ENCODE results near the gene CREB3L4.

The CREB3L4 gene

DNA sequence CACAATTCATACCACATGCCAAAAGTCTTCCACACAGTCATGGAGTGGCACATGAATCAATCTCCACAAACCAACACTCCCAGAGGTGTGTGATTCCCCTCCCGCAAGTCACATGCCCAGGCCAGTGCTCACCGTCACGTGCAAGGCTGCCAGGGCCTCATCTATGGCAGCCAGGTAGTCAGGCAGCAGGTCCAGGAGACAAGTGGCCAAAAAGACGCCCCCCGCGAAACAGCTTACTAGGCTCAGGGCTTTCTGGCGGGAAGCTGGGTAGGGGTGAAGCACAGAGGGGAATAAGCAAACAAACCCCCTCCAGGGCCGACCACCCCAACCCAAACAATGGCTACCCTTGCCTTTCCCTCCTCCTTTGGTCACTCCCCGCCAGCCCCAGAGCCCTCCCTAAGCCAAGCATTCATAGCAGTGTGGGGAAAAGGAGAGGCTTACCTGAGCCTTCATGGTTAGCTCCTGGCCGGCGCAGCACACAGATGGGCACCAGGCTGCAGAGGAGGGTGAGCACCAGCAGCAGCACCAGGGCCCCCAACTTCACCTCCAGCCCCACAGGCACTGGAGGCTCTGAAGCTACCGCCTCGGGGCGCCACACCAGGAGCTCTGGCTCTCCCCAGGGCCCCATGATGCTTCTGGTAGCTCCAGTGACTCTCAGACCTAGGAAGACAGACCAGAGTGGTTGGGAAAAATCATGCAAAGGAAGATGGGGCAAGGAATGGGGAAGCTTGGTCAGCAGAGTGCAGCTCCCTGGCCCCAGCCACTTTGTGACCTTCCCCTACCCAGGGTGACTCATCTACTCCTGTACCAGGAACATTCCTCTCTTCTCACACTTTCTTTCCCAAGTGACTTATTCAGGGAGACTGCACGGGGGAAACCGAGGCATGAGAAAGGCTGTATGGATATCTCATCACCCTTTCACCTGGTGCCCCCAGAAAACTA is 5.3 kb upstream of the CREB3L4 start:
- DNase-seq (ENCODE audit: insufficient read length) (no peak), FAIRE-seq (peak; percentile 44)
- TF ChIP-seq TAF1 (IDR thresholded peaks at IDR 0.05; ENCODE audit: borderline replicate concordance, low read depth, low read length) (no peak), POLR2AphosphoS5 (IDR thresholded peaks at IDR 0.05; ENCODE audit: low read depth, low read length) (no peak), POLR2A (IDR thresholded peaks at IDR 0.05; ENCODE audit: low read depth, low read length) (0 out of 2 replicates have a peak, but pooled peaks have one; percentile 19)

DNA sequence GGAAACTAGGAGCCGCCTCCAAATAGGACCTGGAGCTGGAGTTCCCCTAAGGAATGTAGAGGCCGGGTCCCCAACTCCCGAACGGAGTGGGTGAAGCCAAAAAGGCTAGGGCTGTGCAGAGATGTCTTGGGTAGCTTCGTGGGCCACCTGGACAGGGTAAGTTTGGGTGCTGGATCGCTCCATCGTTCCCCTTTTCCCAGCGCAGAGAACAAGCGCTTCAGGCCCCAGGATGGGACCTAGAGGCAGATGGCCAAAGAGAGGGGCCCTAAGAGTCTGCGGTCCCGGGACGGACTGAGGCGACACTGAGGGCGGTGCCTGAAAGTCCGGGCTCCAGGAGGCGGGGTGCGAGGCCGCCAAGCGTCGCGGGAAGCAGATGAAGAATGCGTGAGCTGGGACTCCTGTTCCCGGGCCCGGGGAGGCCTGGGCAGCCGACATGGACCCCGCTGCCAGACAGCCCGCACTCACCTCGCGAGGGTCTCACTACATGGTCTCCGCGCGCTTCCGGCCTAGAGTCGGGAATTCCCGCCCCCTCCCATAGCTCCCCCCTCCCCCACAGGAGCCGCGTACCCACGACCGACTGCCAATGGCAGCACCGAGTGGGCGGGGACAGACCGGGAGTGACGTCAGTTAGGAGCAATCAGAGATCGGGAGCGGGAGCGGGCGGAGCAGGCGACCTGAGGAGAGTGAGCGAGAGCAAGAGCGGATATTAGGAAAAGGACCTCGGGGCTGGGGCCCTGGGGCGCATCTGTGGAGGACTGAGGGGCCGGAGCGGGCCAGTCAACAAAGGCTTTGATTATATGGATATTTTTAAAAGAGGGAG is 4.5 kb upstream of the CREB3L4 start, which contains the start of gene SLC39A1:
Gene SLC39A1 (minus strand): TSS at position 508 of the 820 bp plus-strand sequence. CDS start 822 bp downstream, outside the sequence.
- DNase-seq (ENCODE audit: insufficient read length) (peak; percentile 90), FAIRE-seq (peak; percentile 91)
- TF ChIP-seq POLR2AphosphoS5 (IDR thresholded peaks at IDR 0.05; ENCODE audit: low read depth, low read length) (no peak; the same call in none of the 2 replicates), POLR2A (IDR thresholded peaks at IDR 0.05; ENCODE audit: low read depth, low read length) (peak; percentile 81), TAF1 (IDR thresholded peaks at IDR 0.05; ENCODE audit: borderline replicate concordance, low read depth, low read length) (peak; percentile 51; the same call in 1 of the 2 replicates)

DNA sequence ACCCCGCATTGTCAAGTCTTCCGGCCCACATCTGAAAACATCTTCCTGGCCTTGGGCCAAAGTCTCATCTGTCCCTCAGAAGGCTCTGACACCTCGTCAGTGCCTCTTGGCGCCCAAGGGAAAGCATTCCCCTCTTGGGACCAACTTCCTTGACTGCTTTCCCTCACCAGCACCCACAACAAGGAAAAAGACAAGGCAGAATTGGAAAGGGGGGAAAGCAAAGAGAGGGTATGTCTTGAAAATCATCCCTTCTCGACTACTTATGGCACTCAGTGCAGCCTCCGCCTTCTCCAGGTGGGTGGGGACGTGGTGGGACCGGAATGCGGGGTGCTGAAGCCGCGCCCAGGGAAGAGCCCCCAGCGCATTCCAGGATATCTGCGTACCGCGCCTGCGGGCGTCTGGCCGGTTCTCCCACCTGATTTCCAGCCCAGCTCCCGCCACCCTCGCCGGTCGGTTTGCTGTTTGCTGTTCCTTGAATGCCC is 3.8 kb upstream of the CREB3L4 start:
- TF ChIP-seq POLR2A (IDR thresholded peaks at IDR 0.05; ENCODE audit: low read depth, low read length) = no peak
- TF ChIP-seq TAF1 (IDR thresholded peaks at IDR 0.05; ENCODE audit: borderline replicate concordance, low read depth, low read length) = no peak
- no peak for TF ChIP-seq POLR2AphosphoS5 (IDR thresholded peaks at IDR 0.05; ENCODE audit: low read depth, low read length)
- FAIRE-seq (no peak), DNase-seq (ENCODE audit: insufficient read length) (no peak)

DNA sequence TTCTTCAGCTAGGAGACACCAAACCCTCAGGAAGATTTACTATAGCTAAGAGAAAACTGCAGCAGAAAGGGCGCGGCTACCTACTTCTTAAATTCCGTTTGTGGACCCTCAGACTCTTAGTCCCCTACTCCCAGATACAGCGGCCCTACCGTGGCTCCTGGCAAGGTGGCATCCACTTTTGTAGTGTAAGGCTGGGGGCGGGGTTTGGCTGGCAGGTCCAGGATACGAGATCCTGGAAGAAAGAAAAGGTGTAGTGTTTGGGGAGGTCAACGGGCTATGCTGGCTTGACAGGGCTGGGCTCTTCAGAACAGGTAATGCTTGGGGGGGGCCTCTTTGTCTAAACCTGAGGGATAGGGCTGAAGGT is 280 bp downstream of the CREB3L4 start:
- peak; percentile 10; the same call in 1 of the 2 replicates for TF ChIP-seq POLR2A (IDR thresholded peaks at IDR 0.05; ENCODE audit: low read depth, low read length)
- no peak for TF ChIP-seq POLR2AphosphoS5 (IDR thresholded peaks at IDR 0.05; ENCODE audit: low read depth, low read length)
- no peak for TF ChIP-seq TAF1 (IDR thresholded peaks at IDR 0.05; ENCODE audit: borderline replicate concordance, low read depth, low read length)
- FAIRE-seq = no peak
- DNase-seq (ENCODE audit: insufficient read length) = no peak

DNA sequence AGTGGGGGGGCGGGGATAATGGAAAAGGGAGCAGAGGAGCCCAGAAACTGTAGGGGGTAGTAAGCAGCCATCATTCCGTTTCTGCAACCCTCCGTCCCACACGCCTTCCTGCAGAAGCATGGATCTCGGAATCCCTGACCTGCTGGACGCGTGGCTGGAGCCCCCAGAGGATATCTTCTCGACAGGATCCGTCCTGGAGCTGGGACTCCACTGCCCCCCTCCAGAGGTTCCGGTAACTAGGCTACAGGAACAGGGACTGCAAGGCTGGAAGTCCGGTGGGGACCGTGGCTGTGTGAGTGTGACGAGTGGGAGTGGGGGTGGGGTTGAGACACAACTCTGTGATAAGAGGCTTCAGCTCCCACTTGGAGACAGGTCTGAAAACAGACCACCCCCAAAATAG is 706 bp downstream of the CREB3L4 start:
- no peak for FAIRE-seq
- no peak for TF ChIP-seq POLR2AphosphoS5 (IDR thresholded peaks at IDR 0.05; ENCODE audit: low read depth, low read length)
- no peak for TF ChIP-seq POLR2A (IDR thresholded peaks at IDR 0.05; ENCODE audit: low read depth, low read length)
- TF ChIP-seq TAF1 (IDR thresholded peaks at IDR 0.05; ENCODE audit: borderline replicate concordance, low read depth, low read length) = no peak
- DNase-seq (ENCODE audit: insufficient read length) = no peak

DNA sequence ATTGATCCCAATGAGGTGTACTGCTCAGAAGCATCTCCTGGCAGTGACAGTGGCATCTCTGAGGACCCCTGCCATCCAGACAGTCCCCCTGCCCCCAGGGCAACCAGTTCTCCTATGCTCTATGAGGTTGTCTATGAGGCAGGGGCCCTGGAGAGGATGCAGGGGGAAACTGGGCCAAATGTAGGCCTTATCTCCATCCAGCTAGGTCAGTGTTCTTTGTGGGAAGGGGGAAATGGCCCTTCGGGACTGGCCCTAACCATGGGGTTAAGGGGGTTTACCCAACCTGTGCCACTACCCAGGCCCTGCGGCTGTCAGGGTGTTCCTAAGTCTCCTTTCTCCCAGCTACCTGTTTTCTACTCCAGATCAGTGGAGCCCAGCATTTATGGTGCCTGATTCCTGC is 1.3 kb downstream of the CREB3L4 start:
- FAIRE-seq (no peak), DNase-seq (ENCODE audit: insufficient read length) (no peak)
- TF ChIP-seq TAF1 (IDR thresholded peaks at IDR 0.05; ENCODE audit: borderline replicate concordance, low read depth, low read length) (no peak), POLR2AphosphoS5 (IDR thresholded peaks at IDR 0.05; ENCODE audit: low read depth, low read length) (no peak), POLR2A (IDR thresholded peaks at IDR 0.05; ENCODE audit: low read depth, low read length) (no peak)

DNA sequence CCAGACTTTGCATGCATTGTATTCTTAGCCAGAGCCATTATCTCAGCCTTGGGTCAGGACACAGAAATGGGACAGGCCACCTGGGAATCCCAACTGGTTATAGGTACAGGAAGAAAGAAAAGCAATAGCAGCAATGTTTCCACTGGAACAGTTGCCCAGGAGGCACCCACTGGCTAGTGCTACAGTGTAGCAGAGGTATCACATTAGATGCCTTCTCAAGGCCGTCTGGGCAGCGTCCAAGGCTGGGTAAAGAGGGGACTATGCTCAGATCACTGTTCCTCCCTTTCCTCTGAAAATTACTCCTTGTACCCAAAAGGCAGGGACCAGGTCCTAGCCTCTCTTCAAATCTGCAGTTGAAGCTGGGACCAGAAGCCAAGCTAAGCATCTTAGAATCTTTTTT is 2.6 kb downstream of the CREB3L4 start:
- no peak for DNase-seq (ENCODE audit: insufficient read length)
- no peak for FAIRE-seq
- TF ChIP-seq TAF1 (IDR thresholded peaks at IDR 0.05; ENCODE audit: borderline replicate concordance, low read depth, low read length) (no peak), POLR2AphosphoS5 (IDR thresholded peaks at IDR 0.05; ENCODE audit: low read depth, low read length) (no peak), POLR2A (IDR thresholded peaks at IDR 0.05; ENCODE audit: low read depth, low read length) (no peak)

DNA sequence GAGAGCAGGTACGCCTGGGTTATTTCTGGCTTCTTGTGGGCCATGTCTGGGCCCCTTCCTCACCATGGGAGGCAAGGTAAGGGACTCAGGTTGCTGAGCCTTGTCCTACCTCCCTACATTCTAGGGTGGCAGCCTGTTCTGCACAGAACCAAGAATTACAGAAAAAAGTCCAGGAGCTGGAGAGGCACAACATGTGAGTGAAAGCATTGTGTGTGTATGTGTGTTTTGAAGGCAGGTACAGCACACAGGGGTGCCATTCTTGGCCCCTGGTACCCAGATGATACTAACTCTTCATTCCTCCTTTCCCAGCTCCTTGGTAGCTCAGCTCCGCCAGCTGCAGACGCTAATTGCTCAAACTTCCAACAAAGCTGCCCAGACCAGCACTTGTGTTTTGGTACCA is 5.4 kb downstream of the CREB3L4 start:
- FAIRE-seq = no peak
- TF ChIP-seq POLR2AphosphoS5 (IDR thresholded peaks at IDR 0.05; ENCODE audit: low read depth, low read length) = peak; percentile 42; the same call in 1 of the 2 replicates
- no peak for TF ChIP-seq TAF1 (IDR thresholded peaks at IDR 0.05; ENCODE audit: borderline replicate concordance, low read depth, low read length)
- DNase-seq (ENCODE audit: insufficient read length) = no peak

DNA sequence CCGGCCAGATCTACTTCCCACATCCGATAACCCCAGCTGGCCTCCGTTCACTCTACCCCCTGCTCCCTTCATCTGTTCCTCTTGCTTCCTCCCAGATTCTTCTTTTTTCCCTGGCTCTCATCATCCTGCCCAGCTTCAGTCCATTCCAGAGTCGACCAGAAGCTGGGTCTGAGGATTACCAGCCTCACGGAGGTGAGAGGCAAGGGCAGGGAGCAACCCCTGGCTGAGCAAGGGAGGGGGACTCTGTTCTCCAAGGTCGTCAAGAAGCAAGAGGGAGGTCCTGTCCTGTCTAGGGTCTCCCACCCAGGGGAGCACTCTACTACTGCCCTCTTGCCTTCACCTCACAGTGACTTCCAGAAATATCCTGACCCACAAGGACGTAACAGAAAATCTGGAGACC is 5.8 kb downstream of the CREB3L4 start:
- TF ChIP-seq TAF1 (IDR thresholded peaks at IDR 0.05; ENCODE audit: borderline replicate concordance, low read depth, low read length) (no peak), POLR2A (IDR thresholded peaks at IDR 0.05; ENCODE audit: low read depth, low read length) (0 out of 2 replicates have a peak, but pooled peaks have one; percentile 36), POLR2AphosphoS5 (IDR thresholded peaks at IDR 0.05; ENCODE audit: low read depth, low read length) (peak; percentile 45; the same call in 1 of the 2 replicates)
- no peak for DNase-seq (ENCODE audit: insufficient read length)
- no peak for FAIRE-seq

DNA sequence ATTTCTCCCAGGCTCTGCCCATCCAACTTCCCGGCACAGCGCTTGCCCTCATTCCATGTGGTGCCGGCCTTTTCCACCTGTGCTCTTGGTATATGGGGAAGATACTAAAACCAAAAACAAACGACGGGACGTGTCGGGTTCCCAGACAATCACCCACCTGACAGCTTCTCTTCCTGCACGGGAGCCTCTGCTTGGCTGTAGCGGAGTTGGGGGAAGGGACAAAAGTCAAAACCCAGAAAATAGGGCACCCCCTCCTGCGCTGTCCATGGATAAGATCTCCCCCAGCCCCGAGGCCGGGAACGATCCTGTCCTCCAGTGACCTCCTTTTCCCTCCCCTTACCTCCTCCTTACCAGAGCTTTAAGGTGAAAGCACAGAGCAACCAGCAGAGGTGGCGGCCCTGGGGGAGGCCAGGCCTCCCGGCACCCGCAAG is 9.1 kb downstream of the CREB3L4 start:
- FAIRE-seq = no peak
- TF ChIP-seq POLR2AphosphoS5 (IDR thresholded peaks at IDR 0.05; ENCODE audit: low read depth, low read length) = no peak
- no peak for TF ChIP-seq POLR2A (IDR thresholded peaks at IDR 0.05; ENCODE audit: low read depth, low read length)
- no peak for TF ChIP-seq TAF1 (IDR thresholded peaks at IDR 0.05; ENCODE audit: borderline replicate concordance, low read depth, low read length)
- no peak for DNase-seq (ENCODE audit: insufficient read length)
